GM12801 (cell line): ENCODE data around the gene CRABP2.

Experiments used
- CTCF ChIP-seq: IDR thresholded peaks from one replicate; pipeline ENCODE4 v1.5.1; 2011; ENCODE audit warnings: control low read depth; ENCODE audit not compliant: insufficient read length; ENCODE audit errors: extremely low read depth

Gene CRABP2

GRCh38 chr1:156744786-156745419, 39.5 kb upstream of the CRABP2 start:
- no peak for TF ChIP-seq CTCF

DNA sequence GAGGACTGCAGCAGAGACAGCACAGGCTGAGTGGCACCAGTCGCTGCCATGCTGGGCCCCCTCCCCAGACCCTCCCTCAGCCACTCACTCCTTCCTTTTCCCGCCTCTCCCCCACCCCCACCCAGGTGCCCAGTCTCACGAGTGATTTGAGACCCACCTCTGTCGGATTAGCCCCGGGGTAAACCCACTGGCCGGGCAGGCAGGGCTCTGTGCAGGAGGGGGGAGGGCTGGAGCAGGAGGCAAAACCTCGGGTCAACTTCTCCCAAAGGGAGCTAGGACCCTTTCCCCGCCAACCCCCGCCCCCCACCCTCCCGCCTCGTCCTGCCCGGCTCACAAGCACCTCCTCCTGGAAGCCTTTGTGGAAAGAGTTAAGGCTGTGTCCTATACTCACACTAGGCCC, 39.0 kb upstream of the CRABP2 start:
- no peak for TF ChIP-seq CTCF

- no peak for TF ChIP-seq CTCF
These were observed 38.3 kb upstream of the CRABP2 start for GRCh38 chr1:156743367-156744302.

DNA sequence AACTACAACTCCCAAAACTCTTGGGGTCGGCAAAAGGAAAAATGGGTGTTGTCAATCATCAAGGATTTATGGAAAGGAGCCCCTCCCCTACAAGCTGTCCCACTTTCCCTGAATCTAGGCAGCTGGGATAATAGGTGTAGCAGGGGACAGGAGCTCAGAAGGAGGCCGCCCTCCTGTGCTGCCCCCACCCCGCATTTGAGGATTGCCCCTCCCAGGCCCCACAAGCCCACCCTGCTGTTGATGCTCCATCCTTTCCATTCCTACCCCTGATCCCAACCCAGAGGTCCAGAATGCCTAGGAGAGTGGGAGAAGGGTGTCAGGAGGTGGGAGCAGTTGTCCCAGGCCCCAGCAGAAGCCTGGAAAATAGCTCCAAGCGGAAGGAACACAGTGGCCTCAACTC, 37.4 kb upstream of the CRABP2 start:
- no peak for TF ChIP-seq CTCF

GRCh38 chr1:156742017-156742416, 36.6 kb upstream of the CRABP2 start:
- no peak for TF ChIP-seq CTCF

- TF ChIP-seq CTCF: no peak
These were observed 36.1 kb upstream of the CRABP2 start for GRCh38 chr1:156741481-156741983.

DNA sequence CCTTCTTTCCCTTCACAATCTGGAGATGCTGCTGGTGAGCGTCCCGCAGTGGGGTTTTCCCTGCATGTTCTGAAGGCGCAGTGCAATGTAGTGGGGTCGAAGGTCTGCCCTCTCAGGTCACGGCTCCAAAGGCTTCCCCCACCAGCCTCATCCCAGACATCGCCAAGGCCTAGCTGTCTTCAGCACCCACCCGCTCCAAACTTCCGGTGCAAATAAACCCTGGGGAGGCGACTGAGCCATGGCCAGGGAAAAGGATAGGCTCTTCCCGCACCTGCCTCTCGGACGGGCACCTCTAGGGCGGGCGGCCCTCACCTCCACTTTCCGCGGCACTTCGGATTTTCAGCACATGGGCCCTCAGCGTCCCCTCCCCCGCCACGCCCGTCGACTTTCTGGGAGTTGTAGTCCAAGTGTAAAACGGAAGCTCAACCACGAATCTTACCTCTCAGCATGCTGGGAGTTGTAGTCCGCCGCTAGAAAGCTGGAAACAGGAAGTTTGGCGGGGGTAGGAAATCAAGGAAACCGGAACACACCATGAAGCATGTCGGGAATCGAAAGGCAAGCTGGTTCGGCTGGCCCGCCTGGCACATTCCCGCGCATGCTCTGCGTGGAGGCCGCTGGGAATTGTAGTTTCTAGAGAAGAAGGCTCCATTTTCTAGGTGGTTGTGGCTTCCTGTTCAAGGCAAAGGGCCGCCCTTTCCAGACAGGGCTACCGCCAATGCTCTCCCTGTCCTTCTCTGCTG, 35.5 kb upstream of the CRABP2 start, which contains the start of gene MRPL24:
Gene MRPL24 (minus strand): TSS at position 348 of the 740 bp plus-strand sequence. CDS start 2,384 bp downstream, outside the sequence.
- TF ChIP-seq CTCF: no peak
